HepG2 (cell line): Measurements from ENCODE around the gene AMIGO3. TPM values are rescaled to one million over a fixed set of nuclear protein-coding genes. Genes with fewer than 3 reads are reported as not detected.

Experiments
- ATAC-seq: fragments of 200-7000 bp; cut with Tn5 transposase; 3 replicates; pipeline ENCODE4 v1.9.1; 2020; ENCODE audit warnings: mild to moderate bottlenecking, moderate library complexity
- BruUV-seq: library from RNA; stranded (reverse); fragments of 400-500 nt; replicated peaks from 2 replicates; lab custom pipeline; 2021; lab: Mats Ljungman, UMichigan
- CTCF ChIA-PET: fragments of 300-600 bp; formaldehyde crosslinking; extraction: SDS; loops from one replicate; lab custom pipeline; 2021; ENCODE audit warnings: low total read pairs, inconsistent platforms, low intra/inter-chr PET ratio; lab: Yijun Ruan, JAX
- POLR2A ChIA-PET: fragments of 350-600 bp; sonication (Branson Sonifier 250); formaldehyde crosslinking; loops from one replicate; lab custom pipeline; 2020; ENCODE audit warnings: antibody characterized with exemption, inconsistent platforms; lab: Yijun Ruan, JAX
- DNase-seq: peaks from one replicate; pipeline ENCODE4 v3.0.0-alpha.2; 2015; ENCODE audit warnings: low spot score
- FAIRE-seq: peaks from 3 replicates; lab custom pipeline; 2011; peaks lifted over from hg19 to GRCh38; lab: Jason Lieb, UNC
- H2AFZ ChIP-seq: one replicate; pipeline ENCODE4 v1.6.1; 2011; ENCODE audit warnings: low read length, inconsistent platforms
- H3K27ac ChIP-seq: fragments of 300-600 bp; 3 replicates; pipeline ENCODE4 v1.8.0; 2011; ENCODE audit warnings: mixed run types, mild to moderate bottlenecking, mixed read lengths, low read length, inconsistent platforms; ENCODE audit not compliant: insufficient read depth; ENCODE audit errors: extremely low read length
- H3K27me3 ChIP-seq, 2 experiments: fragments of 200-600 bp in 1 of 2; 2 replicates in 1 of 2; 3 replicates in 1 of 2; pipeline versions ENCODE4 v1.6.0 to v1.8.0; 2011; ENCODE audit warnings: low read length in 2 of 2, mild to moderate bottlenecking in 2 of 2, moderate library complexity in 2 of 2, inconsistent platforms in 1 of 2; ENCODE audit not compliant: insufficient read depth in 2 of 2, control insufficient read depth in 1 of 2
- H3K36me3 ChIP-seq, 2 experiments: fragments of 200-600 bp in 1 of 2; replicated peaks in 1 of 2; 2 replicates in 1 of 2; 3 replicates in 1 of 2; pipeline versions ENCODE4 v1.5.1 to v1.8.0; 2011; ENCODE audit warnings: low read length in 2 of 2, inconsistent platforms in 1 of 2; ENCODE audit not compliant: insufficient read depth in 2 of 2, control insufficient read depth in 1 of 2
- H3K4me1 ChIP-seq: 2 replicates; pipeline ENCODE4 v1.5.1; 2012; ENCODE audit warnings: low read length, inconsistent platforms; ENCODE audit not compliant: insufficient read depth
- H3K4me2 ChIP-seq: 2 replicates; pipeline ENCODE4 v1.6.0; 2011; ENCODE audit warnings: low read depth, low read length, inconsistent platforms
- H3K4me3 ChIP-seq, 3 experiments: fragments of 200-600 bp in 1 of 3; sonication (generic), shearing (Covaris generic) in 1 of 3; replicated peaks in 1 of 3; 2 replicates each; pipeline ENCODE4 v1.5.1; 2011 to 2016; ENCODE audit warnings: low read length in 3 of 3, inconsistent platforms in 2 of 3, low read depth in 2 of 3, mild to moderate bottlenecking in 2 of 3, control low read depth in 1 of 3, mixed read lengths in 1 of 3; ENCODE audit not compliant: insufficient read depth in 1 of 3
- H3K79me2 ChIP-seq: one replicate; pipeline ENCODE4 v1.6.1; 2011; ENCODE audit warnings: low read length, inconsistent platforms; ENCODE audit not compliant: insufficient read depth
- H3K9ac ChIP-seq: 2 replicates; pipeline ENCODE4 v1.6.0; 2011; ENCODE audit warnings: mild to moderate bottlenecking, low read depth, low read length, inconsistent platforms; ENCODE audit not compliant: insufficient read depth
- H3K9me3 ChIP-seq: 2 replicates; pipeline ENCODE4 v1.5.1; 2012; ENCODE audit warnings: mild to moderate bottlenecking, low read length
- H4K20me1 ChIP-seq: 2 replicates; pipeline ENCODE4 v1.6.0; 2011; ENCODE audit warnings: inconsistent platforms, mild to moderate bottlenecking, low read length, moderate library complexity; ENCODE audit not compliant: insufficient read depth
- CHCHD3 ChIP-seq: sonication (generic); formaldehyde crosslinking; IDR thresholded peaks from 2 replicates; pipeline ENCODE4 v1.8.0; 2022; ENCODE audit warnings: mild to moderate bottlenecking, missing genetic modification reagents, moderate library complexity
- CHD2 ChIP-seq: IDR thresholded peaks from 2 replicates; pipeline ENCODE4 v1.6.1; 2011; ENCODE audit warnings: low read depth, low read length, improper control_type of control experiment
- KDM5A ChIP-seq: fragments of 200-600 bp; sonication (generic); IDR thresholded peaks from 2 replicates; pipeline ENCODE4 v1.7.0; 2018; ENCODE audit warnings: antibody characterized with exemption, mild to moderate bottlenecking, low read length, borderline replicate concordance
- MATR3 ChIP-seq: sonication (generic); formaldehyde crosslinking; IDR thresholded peaks from 2 replicates; pipeline ENCODE4 v1.4.0; 2020; ENCODE audit warnings: missing genetic modification reagents
- MIER3 ChIP-seq: IDR thresholded peaks from 2 replicates; pipeline ENCODE4 v1.6.1; 2016; ENCODE audit warnings: missing compliant biosample characterization, borderline replicate concordance
- MIXL1 ChIP-seq: IDR thresholded peaks from 2 replicates; pipeline ENCODE4 v1.6.1; 2016
- NCOA2 ChIP-seq: sonication (generic); formaldehyde crosslinking; IDR thresholded peaks from 2 replicates; pipeline ENCODE4 v1.8.0; 2022; ENCODE audit warnings: inconsistent platforms
- NR2F1 ChIP-seq, 2 experiments: fragments of 450-650 bp in 1 of 2; formaldehyde crosslinking in 1 of 2; IDR thresholded peaks; 2 replicates each; pipeline versions ENCODE4 v1.5.0 to v1.6.1; 2016 to 2020; ENCODE audit warnings: mild to moderate bottlenecking in 1 of 2, missing compliant biosample characterization in 1 of 2, missing genetic modification reagents in 1 of 2, moderate library complexity in 1 of 2
- POLR2AphosphoS5 ChIP-seq: IDR thresholded peaks from 2 replicates; pipeline ENCODE4 v1.6.1; 2012; ENCODE audit warnings: low read depth, low read length
- RBM22 ChIP-seq: fragments of 200-400 bp; formaldehyde crosslinking; optimal IDR thresholded peaks from 2 replicates; pipeline ENCODE3; 2017; ENCODE audit warnings: mild to moderate bottlenecking, low read length, moderate library complexity
- SIN3A ChIP-seq: IDR thresholded peaks from 2 replicates; pipeline ENCODE4 v1.6.1; 2011; ENCODE audit warnings: low read depth, mild to moderate bottlenecking, control low read depth, low read length, borderline replicate concordance
- SNAPC5 ChIP-seq: sonication (generic); formaldehyde crosslinking; IDR thresholded peaks from 2 replicates; pipeline ENCODE4 v1.8.1; 2023; ENCODE audit warnings: mild to moderate bottlenecking, missing genetic modification reagents, borderline replicate concordance
- ZNF282 ChIP-seq: fragments of 450-650 bp; IDR thresholded peaks from 2 replicates; pipeline ENCODE4 v1.6.1; 2018; ENCODE audit not compliant: partially characterized antibody
- ZNF724P ChIP-seq: sonication (generic); formaldehyde crosslinking; IDR thresholded peaks from 2 replicates; pipeline ENCODE4 v1.8.0; 2022; ENCODE audit warnings: missing genetic modification reagents, borderline replicate concordance
- ZNF747 ChIP-seq: sonication (generic); formaldehyde crosslinking; IDR thresholded peaks from 2 replicates; pipeline ENCODE4 v1.8.1; 2023; ENCODE audit warnings: missing genetic modification reagents, mild to moderate bottlenecking, borderline replicate concordance
- WGBS: methylation state at CpG from one replicate; pipeline ENCODE4 v1.1.6; 2017; ENCODE audit warnings: low lambda C conversion rate; 5-methylcytosine and 5-hydroxymethylcytosine counted together
- in situ Hi-C: cut with HindIII; loops from 2 replicates; pipeline ENCODE4 v1.10.0; 2017; ENCODE audit warnings: low pct_unique_long_range_greater_than_20kb; ENCODE audit not compliant: extremely low pct_ligation_motif_present
- intact Hi-C: fragments of 100-400 bp; cut with micrococcal nuclease; formaldehyde crosslinking; loops from one replicate; pipeline ENCODE4 v1.10.0; 2022; ENCODE audit not compliant: unreplicated experiment
- polyA plus RNA-seq, 8 experiments: library from polyadenylated mRNA; depleted of rRNA in 3 of 8; stranded (reverse) in 7 of 8; unstranded in 1 of 8; fragments of >200 nt; fragmentation: Illumina TruSeq in 4 of 8; extraction: Trizol in 4 of 8; gene quantifications; 2 replicates each; pipeline versions ENCODE4 v1.2.1 to v1.2.3, GENCODE V29; 2011 to 2016; ENCODE audit warnings: low read depth in 4 of 8, missing spikeins in 1 of 8, mixed read lengths in 1 of 8; ENCODE audit not compliant: insufficient read depth in 1 of 8
- total RNA-seq, 5 experiments: library from RNA; depleted of rRNA; stranded (reverse); fragments of >200 nt; fragmentation: Illumina TruSeq; extraction: Trizol; gene quantifications; 2 replicates each; pipeline ENCODE4 v1.2.3, GENCODE V29; 2016; ENCODE audit warnings: low read depth in 1 of 5
- TF ChIP-seq, protein P1 (sequence below): sonication (generic); IDR thresholded peaks from 2 replicates; pipeline ENCODE4 v1.6.1; 2016; ENCODE audit warnings: low read depth, borderline replicate concordance
- TF ChIP-seq, protein P2 (sequence below): sonication (generic); formaldehyde crosslinking; IDR thresholded peaks from 2 replicates; pipeline ENCODE4 v1.5.1; 2020; ENCODE audit warnings: mild to moderate bottlenecking, missing genetic modification reagents, borderline replicate concordance

AMIGO3 gene
- total and polyA plus RNA-seq, 2 of the 13 experiments (the other 11 are each of a cell fraction or from before 2014, with no cell fraction given), result 0.35 TPM; not detected in 1

DNA sequence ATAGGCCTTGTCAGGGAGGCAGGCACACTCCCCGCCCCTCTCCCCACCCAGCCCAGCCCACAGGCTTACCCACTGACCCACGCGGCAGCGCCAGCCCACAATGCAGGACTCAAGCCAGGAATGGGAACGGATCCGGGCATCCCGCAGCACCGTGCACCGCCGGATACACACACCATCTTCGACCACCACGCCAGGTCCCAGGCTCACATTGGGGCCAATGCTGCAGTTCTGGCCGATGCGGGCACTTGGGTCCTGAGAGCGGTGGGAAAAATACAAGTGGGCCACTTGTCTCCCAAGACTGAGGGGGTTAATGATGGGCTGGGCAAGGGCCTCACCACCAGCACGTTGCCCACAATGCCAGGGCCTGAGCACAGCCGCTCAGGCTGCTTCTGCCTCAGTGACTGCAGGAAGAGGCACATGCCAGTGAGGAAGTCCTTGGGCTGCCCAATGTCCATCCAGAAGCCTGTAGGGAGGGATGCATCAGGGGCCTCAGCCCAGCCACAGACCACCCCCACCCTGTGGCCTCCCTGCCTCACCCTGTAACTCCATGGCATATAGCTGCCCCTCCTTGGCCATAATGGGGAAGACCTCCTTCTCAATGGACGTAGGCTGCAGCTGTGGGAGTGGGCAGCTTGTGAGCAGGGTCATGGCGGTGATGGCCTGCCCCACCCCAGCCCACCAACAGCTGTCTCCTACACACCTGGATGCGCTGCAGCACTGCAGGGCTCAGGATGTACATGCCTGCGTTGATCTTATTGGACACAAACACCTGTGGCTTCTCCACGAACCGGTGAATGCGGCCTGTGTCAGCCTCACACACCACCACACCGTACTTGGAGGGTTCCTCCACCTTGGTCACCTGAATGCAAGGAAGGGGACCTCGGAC is 2.7 kb upstream of the AMIGO3 start:
- FAIRE-seq, result no peak
- peaks cover 21% of the 10 kb centered on the region for H3K4me1 ChIP-seq
- 0 out of 2 replicates have a peak overlapping the region, but pooled peaks have one; percentile 95 for H3K9ac ChIP-seq
- in situ Hi-C loops, result no loop called here
- BruUV-seq, result no TSS peak
- no peaks in the 10 kb centered on the region for H4K20me1 ChIP-seq
- no peaks in the 10 kb centered on the region for H3K27me3 ChIP-seq
- H3K4me2 ChIP-seq, result peak overlapping the region; percentile 88
- 96% methylated on average over 19 of the region's 26 CpGs for WGBS
- POLR2A ChIA-PET, result no interaction called here
- no peaks in the 10 kb centered on the region for H3K9me3 ChIP-seq
- intact Hi-C loops, result no loop called here
- peak overlapping the region in 1 of 3 experiments; percentile 97; a peak in 2 of 6 replicates for H3K4me3 ChIP-seq
- CTCF ChIA-PET, result no interaction called here
- no peak for ATAC-seq
- peaks cover 13 to 29% of the 10 kb centered on the region in 2 experiments for H3K36me3 ChIP-seq
- no peak overlapping the region for H2AFZ ChIP-seq
- H3K27ac ChIP-seq, result no peak overlapping the region
- H3K79me2 ChIP-seq, result peaks cover 13% of the 10 kb centered on the region
- no peak for DNase-seq
- TF ChIP-seq SNAPC5 (CRISPR knock-in tag) (no peak), RBM22 (no peak), CHCHD3 (CRISPR knock-in tag) (no peak), POLR2AphosphoS5 (0 out of 2 replicates have a peak, but pooled peaks have one; percentile 3), NR2F1 (CRISPR knock-in tag; IDR thresholded peaks at IDR 0.05) (no peak), ZNF282 (no peak), SIN3A (no peak), MATR3 (CRISPR knock-in tag) (no peak), NCOA2 (no peak), CHD2 (no peak), MIXL1 (CRISPR knock-in tag) (no peak), MIER3 (CRISPR knock-in tag) (no peak), ZNF747 (no peak), ZNF724P (CRISPR knock-in tag) (no peak), KDM5A (no peak)
- TF ChIP-seq, protein P1, sequence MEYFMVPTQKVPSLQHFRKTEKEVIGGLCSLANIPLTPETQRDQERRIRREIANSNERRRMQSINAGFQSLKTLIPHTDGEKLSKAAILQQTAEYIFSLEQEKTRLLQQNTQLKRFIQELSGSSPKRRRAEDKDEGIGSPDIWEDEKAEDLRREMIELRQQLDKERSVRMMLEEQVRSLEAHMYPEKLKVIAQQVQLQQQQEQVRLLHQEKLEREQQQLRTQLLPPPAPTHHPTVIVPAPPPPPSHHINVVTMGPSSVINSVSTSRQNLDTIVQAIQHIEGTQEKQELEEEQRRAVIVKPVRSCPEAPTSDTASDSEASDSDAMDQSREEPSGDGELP, result no peak
- TF ChIP-seq, protein P2, sequence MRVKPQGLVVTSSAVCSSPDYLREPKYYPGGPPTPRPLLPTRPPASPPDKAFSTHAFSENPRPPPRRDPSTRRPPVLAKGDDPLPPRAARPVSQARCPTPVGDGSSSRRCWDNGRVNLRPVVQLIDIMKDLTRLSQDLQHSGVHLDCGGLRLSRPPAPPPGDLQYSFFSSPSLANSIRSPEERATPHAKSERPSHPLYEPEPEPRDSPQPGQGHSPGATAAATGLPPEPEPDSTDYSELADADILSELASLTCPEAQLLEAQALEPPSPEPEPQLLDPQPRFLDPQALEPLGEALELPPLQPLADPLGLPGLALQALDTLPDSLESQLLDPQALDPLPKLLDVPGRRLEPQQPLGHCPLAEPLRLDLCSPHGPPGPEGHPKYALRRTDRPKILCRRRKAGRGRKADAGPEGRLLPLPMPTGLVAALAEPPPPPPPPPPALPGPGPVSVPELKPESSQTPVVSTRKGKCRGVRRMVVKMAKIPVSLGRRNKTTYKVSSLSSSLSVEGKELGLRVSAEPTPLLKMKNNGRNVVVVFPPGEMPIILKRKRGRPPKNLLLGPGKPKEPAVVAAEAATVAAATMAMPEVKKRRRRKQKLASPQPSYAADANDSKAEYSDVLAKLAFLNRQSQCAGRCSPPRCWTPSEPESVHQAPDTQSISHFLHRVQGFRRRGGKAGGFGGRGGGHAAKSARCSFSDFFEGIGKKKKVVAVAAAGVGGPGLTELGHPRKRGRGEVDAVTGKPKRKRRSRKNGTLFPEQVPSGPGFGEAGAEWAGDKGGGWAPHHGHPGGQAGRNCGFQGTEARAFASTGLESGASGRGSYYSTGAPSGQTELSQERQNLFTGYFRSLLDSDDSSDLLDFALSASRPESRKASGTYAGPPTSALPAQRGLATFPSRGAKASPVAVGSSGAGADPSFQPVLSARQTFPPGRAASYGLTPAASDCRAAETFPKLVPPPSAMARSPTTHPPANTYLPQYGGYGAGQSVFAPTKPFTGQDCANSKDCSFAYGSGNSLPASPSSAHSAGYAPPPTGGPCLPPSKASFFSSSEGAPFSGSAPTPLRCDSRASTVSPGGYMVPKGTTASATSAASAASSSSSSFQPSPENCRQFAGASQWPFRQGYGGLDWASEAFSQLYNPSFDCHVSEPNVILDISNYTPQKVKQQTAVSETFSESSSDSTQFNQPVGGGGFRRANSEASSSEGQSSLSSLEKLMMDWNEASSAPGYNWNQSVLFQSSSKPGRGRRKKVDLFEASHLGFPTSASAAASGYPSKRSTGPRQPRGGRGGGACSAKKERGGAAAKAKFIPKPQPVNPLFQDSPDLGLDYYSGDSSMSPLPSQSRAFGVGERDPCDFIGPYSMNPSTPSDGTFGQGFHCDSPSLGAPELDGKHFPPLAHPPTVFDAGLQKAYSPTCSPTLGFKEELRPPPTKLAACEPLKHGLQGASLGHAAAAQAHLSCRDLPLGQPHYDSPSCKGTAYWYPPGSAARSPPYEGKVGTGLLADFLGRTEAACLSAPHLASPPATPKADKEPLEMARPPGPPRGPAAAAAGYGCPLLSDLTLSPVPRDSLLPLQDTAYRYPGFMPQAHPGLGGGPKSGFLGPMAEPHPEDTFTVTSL, result no peak
